MCF 10A (cell line): Measurements from ENCODE around the gene CAST. TPM values are rescaled to one million over a fixed set of nuclear protein-coding genes. Genes with fewer than 3 reads are reported as not detected.

Source experiments
- BruUV-seq: library from RNA; stranded (reverse); fragments of 400-500 nt; replicated peaks from 2 replicates; lab custom pipeline; 2021; lab: Mats Ljungman, UMichigan
- CTCF ChIA-PET: fragments of 300-600 bp; sonication (Branson Sonifier 250); formaldehyde crosslinking; extraction: SDS; loops from one replicate; lab custom pipeline; 2021; ENCODE audit warnings: antibody characterized with exemption, inconsistent platforms; lab: Yijun Ruan, JAX
- POLR2A ChIA-PET: fragments of 300-600, 350-650 bp; sonication (Branson Sonifier 250); formaldehyde crosslinking; extraction: SDS; loops from one replicate; lab custom pipeline; 2020; ENCODE audit warnings: antibody characterized with exemption, inconsistent platforms; lab: Yijun Ruan, JAX
- DNase-seq: peaks from one replicate; pipeline ENCODE4 v3.0.0-alpha.2; 2018; ENCODE audit not compliant: unreplicated experiment
- H3K27ac Mint-ChIP-seq: one replicate; pipeline ENCODE4 v1.8.0; 2022; ENCODE audit warnings: mild to moderate bottlenecking, low read depth, mixed read lengths; ENCODE audit not compliant: unreplicated experiment
- H3K27me3 Mint-ChIP-seq: one replicate; pipeline ENCODE4 v1.8.0; 2022; ENCODE audit warnings: mixed read lengths; ENCODE audit not compliant: insufficient read depth, unreplicated experiment
- H3K36me3 Mint-ChIP-seq: one replicate; pipeline ENCODE4 v1.8.0; 2022; ENCODE audit warnings: mild to moderate bottlenecking, moderate library complexity, mixed read lengths; ENCODE audit not compliant: insufficient read depth, unreplicated experiment
- H3K4me1 Mint-ChIP-seq: one replicate; pipeline ENCODE4 v1.8.0; 2022; ENCODE audit warnings: mixed read lengths; ENCODE audit not compliant: insufficient read depth, unreplicated experiment
- H3K4me3 Mint-ChIP-seq: one replicate; pipeline ENCODE4 v1.8.0; 2022; ENCODE audit warnings: mild to moderate bottlenecking, moderate library complexity, mixed read lengths; ENCODE audit not compliant: unreplicated experiment
- H3K9me3 Mint-ChIP-seq: one replicate; pipeline ENCODE4 v1.8.0; 2022; ENCODE audit warnings: mixed read lengths; ENCODE audit not compliant: unreplicated experiment
- CTCF ChIP-seq: fragments of 200-600 bp; IDR thresholded peaks from one replicate; pipeline ENCODE4 v1.8.0; 2022; ENCODE audit warnings: antibody characterized with exemption, mild to moderate bottlenecking; ENCODE audit not compliant: unreplicated experiment
- intact Hi-C: fragments of 100-400 bp; cut with micrococcal nuclease; formaldehyde crosslinking; loops from 2 replicates; pipeline ENCODE4 v1.14.1; 2022
- total RNA-seq: library from RNA; stranded (reverse); gene quantifications from 2 replicates; pipeline ENCODE4 v1.2.3, GENCODE V29; 2022

The CAST gene
- total RNA-seq, 1 experiment from 2014 or later = 351 TPM

- peaks cover 8% of the 10 kb centered on the region for H3K9me3 Mint-ChIP-seq
- H3K27ac Mint-ChIP-seq = peak overlapping the region; percentile 48
- no peaks in the 10 kb centered on the region for H3K36me3 Mint-ChIP-seq
- H3K27me3 Mint-ChIP-seq = no peaks in the 10 kb centered on the region
- ChIA-PET POLR2A (interaction anchor here (1.0 kb wide), 2 partner anchors 11 to 37 kb away, joined by 4 read pairs; partner anchors contain the start of gene CAST), CTCF (interaction anchor here (1.0 to 3.4 kb wide), 2 partner anchors 11 to 85 kb away, joined by 3 to 10 read pairs; no protein-coding TSS in a partner anchor)
- H3K4me3 Mint-ChIP-seq = no peak overlapping the region
- H3K4me1 Mint-ChIP-seq = peaks cover 15% of the 10 kb centered on the region
- no TSS peak for BruUV-seq
- no peak for TF ChIP-seq CTCF
- intact Hi-C loops = no loop called here
- DNase-seq = no peak
Measured at GRCh38 chr5:96625365-96625764, 36.8 kb upstream of the CAST start.

DNA sequence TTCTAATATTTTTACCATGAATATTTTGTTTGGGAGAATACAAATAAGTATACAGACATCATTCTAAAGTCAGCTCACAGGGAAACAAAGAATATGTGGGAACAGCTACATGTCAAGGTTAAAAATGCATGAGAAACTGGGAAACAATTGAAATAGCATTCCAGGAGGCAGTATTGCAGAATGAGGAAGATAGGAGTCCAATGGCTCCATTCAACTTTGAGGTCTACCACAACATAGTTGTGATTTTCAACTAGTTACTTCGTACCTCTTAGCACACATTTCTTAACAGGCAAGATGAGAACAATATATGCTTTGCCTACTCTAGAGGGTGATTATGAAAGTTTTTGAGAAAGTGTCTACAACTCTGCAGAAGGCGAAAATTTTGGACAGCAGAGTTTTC lies 35.2 kb upstream of the CAST start:
- Mint-ChIP-seq H3K4me3 (no peak overlapping the region), H3K9me3 (no peaks in the 10 kb centered on the region), H3K4me1 (peaks cover 24% of the 10 kb centered on the region), H3K36me3 (peaks cover 5% of the 10 kb centered on the region), H3K27me3 (no peaks in the 10 kb centered on the region), H3K27ac (no peak overlapping the region)
- CTCF ChIA-PET = interaction anchor here (0.8 to 3.4 kb wide), 5 partner anchors 9 to 59 kb away, joined by 3 to 10 read pairs (median 3); no protein-coding TSS in a partner anchor
- no peak for TF ChIP-seq CTCF
- intact Hi-C loops = no loop called here
- POLR2A ChIA-PET = interaction anchor here (1.1 kb wide), 1 partner anchor 37 kb away, joined by 6 read pairs; no protein-coding TSS in a partner anchor
- BruUV-seq = no TSS peak
- peak; percentile 22 for DNase-seq

- no TSS peak for BruUV-seq
- ChIA-PET CTCF (interaction anchor here (1.4 to 3.4 kb wide), 2 partner anchors 13 to 35 kb away, joined by 4 to 10 read pairs; no protein-coding TSS in a partner anchor), POLR2A (interaction anchor here (2.3 to 5.1 kb wide), 3 partner anchors 9 to 34 kb away, joined by 10 to 107 read pairs (median 10); partner anchors contain the start of gene CAST)
- DNase-seq = no peak
- no peak overlapping the region for H3K4me3 Mint-ChIP-seq
- intact Hi-C loops = no loop called here
- H3K36me3 Mint-ChIP-seq = peaks cover 5% of the 10 kb centered on the region
- no peak overlapping the region for H3K27ac Mint-ChIP-seq
- no peaks in the 10 kb centered on the region for H3K9me3 Mint-ChIP-seq
- no peak for TF ChIP-seq CTCF
- H3K4me1 Mint-ChIP-seq = peaks cover 24% of the 10 kb centered on the region
- H3K27me3 Mint-ChIP-seq = no peaks in the 10 kb centered on the region
Measured at GRCh38 chr5:96627792-96628398, 34.3 kb upstream of the CAST start.

DNA sequence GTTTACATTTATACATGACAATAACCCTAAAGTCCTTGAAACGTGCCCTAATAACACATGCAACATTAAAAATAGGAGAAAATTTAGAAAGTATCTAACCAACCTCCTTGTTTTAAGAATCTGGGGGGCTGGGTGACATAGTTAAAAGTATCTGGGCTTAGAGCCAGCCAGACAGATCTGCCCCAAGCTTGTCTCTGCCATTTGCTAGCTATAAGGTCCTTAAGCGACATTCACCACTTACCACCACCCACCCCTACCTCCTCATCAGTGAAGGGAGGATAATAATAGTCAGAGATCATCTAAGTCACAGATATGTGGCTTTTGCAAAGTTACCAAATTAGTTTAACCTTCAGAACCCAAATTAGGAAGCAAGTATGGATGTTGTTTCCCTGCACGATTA lies 33.8 kb upstream of the CAST start:
- intact Hi-C loops = no loop called here
- Mint-ChIP-seq H3K4me1 (peaks cover 24% of the 10 kb centered on the region), H3K27ac (no peak overlapping the region), H3K36me3 (peaks cover 5% of the 10 kb centered on the region), H3K9me3 (no peaks in the 10 kb centered on the region), H3K27me3 (no peaks in the 10 kb centered on the region), H3K4me3 (no peak overlapping the region)
- POLR2A ChIA-PET = interaction anchor here (2.3 to 5.1 kb wide), 5 partner anchors 9 to 74 kb away, joined by 10 to 107 read pairs (median 28); partner anchors contain the start of gene CAST
- no peak for DNase-seq
- BruUV-seq = no TSS peak
- CTCF ChIA-PET = interaction anchor here (0.7 to 2.6 kb wide), 6 partner anchors 9 to 124 kb away, joined by 3 to 15 read pairs (median 4); no protein-coding TSS in a partner anchor
- TF ChIP-seq CTCF = no peak
